GM18507 (cell line): ENCODE measurements around the gene LRRFIP2.

Source experiments
- DNase-seq: peaks from one replicate; pipeline ENCODE4 v3.0.0; 2011; ENCODE audit warnings: low read depth; ENCODE audit not compliant: insufficient read length; ENCODE audit errors: extremely low spot score
- FAIRE-seq: peaks from 2 replicates; lab custom pipeline; 2011; peaks lifted over from hg19 to GRCh38; lab: Jason Lieb, UNC

The LRRFIP2 gene

DNA sequence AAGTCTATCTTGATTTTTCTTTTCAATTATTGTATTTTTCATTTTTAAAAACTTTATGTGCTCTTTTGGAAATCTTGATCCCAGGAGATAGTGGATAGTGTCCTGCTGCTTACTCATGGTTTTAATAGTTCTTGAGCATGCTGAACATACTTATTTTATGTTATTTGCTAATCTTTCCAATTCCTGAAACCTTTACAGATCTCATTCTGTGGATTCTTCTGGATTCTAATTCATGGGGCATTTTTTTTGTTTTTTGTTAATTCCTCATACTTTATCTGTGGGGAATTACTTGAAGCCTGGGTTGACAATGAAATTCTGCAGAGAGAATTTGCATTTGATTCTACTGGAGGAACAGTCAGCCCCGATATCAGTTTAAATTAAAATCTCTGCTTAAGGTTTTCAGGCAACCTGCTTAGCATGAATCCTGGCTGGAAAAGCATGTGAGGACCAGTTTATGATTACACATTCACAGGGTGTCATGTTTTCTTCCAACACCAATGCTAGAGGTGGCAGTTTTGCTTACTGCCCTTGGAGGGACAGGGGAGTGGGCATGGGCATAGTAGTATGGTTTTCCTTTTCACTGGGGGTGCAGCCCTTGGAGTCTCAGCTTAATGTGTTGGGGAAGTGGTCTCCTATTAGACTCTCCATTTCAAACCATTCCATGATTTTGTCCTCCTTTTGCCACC lies 135.1 kb downstream of the LRRFIP2 start:
- no peak for FAIRE-seq
- DNase-seq: no peak

DNA sequence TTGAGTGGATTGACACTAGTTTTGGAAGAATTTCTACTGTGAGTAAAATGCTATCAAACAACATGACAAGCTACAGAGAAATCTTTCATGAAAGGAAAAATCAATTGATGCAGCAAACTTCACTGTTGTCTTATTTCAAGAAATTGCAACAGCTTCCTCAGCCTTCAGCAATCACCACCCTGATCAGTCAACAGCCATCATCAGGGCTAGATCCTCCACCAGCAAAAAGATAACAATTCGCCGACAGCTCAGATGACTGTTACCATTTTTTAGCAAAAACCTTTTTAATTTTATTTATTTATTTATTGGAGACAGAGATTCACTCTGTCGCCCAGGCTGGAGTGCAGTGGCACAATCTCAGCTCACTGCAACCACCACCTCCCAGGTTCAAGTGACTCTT lies 137.0 kb downstream of the LRRFIP2 start:
- DNase-seq: no peak
- FAIRE-seq: no peak

DNA sequence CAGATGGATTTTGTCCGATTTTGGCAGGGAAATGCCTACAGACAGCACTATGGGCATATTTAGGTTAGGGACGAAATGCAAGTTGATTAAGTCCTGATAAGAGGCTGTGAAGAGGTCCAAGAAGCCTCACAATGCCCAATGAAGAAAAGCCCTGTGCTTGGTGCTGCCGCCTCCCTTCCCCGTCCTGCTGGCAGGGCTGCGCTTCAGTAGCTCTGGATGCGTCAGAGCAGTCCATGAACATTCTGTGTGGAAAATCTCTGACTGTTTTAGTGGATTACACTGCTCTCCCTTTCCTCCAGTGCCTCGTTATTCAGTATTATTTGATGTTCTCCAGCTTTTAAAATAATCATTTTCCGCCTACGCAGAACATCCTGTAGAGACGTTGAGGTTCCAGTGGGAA lies 141.4 kb downstream of the LRRFIP2 start:
- no peak for DNase-seq
- FAIRE-seq: no peak

DNA sequence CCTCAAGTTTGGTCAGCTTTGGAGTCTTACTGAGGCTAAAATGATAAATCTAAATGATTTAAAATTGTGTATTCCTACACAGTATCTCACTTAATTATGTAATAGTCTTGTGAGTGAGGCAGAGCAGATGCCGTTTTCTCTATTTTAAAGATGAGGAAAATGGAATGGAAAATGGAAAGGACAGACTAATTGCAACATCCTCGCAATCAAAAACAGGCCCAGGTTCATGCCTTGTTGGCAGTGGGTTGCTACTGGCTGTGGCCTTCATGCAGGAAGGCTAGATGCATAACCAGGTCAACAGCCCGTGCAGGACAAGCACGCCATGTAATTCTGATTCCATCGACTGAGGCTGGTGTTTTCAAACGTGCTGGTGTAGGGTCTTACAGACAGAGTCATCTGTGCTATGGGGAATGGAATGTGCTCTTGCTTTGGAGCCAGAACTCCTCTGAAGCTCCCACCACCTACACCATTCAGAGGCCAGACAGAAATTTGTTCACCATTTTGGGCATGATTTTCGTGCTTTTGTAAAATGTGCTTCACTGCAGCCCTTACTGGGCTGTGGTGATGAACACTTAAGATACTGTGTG lies 143.2 kb downstream of the LRRFIP2 start:
- FAIRE-seq: no peak
- no peak for DNase-seq

DNA sequence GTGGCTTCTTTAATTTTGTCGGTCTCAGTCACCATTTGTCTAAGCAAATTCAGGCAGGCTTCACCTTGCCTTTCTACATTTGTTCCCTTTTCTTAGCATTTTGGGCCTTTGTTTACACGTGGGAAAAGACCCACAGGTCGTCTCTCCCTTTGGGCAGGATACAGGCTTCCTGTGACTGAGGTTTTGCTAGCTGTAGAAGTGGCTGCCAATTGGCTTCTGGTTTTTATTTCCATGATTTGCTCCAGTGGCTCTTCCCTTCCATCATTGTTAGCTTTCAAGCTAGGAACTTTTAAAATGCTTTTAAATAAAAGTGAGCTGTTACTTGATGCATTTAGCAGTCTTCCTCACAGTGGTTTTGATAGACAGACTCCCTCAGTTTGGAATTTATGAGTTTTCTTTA lies 143.8 kb downstream of the LRRFIP2 start:
- FAIRE-seq: no peak
- DNase-seq: no peak

DNA sequence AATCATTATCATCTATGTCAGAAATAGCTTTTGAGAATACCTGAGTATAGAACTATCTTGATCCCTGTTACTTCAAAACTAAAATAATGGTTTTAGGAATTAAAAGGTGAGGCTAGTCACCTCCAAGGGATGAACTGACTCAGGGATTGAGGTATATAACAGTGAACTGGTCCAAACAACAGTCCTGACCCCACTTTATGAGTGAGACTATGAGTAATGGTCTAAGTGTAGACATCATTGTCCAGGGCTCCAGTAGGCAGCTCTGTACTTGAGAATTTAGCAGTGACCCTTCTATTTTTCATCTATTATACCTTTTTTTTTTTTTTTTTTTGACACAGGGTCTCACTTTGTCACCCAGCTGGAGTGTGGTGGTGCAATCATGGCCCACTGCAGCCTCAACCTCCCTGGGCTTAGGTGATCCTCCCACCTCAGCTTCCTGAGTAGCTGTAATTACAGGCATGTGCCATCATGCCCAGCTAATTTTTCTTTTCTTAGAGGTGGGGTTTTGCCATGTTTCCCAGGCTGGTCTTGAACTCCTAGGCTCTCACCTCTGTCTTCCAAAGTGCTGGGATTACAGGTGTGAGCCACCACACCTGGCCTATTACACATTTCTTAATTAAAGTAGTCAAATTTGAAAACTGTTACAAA lies 144.7 kb downstream of the LRRFIP2 start:
- FAIRE-seq (no peak), DNase-seq (no peak)

DNA sequence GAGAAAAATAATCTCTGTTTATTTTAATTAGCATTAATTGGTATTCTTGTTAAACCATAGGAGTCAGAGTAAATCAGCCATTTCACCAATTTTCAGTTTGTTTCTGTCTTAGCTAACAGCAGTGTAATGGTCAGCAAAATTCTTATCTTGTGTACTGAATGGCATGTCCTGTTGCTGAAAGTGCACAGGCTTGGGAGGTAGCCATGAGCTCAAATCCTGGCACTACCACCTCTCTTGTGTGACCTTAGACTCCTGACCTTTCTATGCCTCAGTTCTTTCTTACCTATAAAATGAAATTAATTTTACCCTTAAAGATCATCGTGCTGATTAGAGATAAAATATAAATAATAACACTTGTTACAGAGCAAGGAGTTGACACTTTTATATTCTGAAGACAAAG lies 145.3 kb downstream of the LRRFIP2 start:
- FAIRE-seq (no peak), DNase-seq (no peak)

DNA sequence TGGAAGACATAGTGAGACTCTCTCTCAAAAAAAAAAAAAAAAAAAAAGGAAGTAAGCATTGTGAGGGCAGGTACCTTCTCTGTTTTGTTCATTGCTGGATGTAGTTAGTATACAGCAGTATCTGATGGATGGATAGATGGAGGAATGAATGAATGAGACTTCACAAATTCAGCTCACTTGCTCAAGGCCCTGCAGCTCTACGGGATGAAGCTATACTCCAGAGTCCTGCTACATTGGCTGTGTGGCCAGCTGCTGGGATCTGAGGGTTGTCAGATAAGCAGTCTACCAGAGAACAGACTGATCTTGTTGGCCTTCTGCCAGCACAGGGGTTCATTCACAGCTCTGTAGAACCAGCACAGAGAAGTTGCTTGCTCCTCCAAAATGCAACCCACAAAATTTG lies 146.1 kb downstream of the LRRFIP2 start:
- FAIRE-seq (no peak), DNase-seq (no peak)

DNA sequence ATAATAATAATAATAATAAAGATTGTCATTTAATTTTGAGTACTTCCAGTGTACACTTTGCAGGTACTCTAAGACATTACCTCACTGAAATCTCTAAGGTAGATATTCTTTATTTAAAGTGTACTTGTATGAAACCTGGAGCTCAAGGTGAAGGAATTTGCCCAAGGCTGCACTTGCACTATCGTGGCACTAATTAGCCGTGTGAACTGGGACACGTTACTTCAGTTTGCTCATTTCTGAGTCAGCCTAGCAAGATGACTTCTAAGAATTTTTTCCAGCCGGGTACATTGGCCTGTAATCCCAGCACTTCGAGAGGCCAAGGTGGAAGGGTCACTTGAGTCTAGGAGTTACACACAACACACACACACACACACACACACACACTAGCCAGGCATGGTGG lies 147.5 kb downstream of the LRRFIP2 start:
- no peak for DNase-seq
- no peak for FAIRE-seq

DNA sequence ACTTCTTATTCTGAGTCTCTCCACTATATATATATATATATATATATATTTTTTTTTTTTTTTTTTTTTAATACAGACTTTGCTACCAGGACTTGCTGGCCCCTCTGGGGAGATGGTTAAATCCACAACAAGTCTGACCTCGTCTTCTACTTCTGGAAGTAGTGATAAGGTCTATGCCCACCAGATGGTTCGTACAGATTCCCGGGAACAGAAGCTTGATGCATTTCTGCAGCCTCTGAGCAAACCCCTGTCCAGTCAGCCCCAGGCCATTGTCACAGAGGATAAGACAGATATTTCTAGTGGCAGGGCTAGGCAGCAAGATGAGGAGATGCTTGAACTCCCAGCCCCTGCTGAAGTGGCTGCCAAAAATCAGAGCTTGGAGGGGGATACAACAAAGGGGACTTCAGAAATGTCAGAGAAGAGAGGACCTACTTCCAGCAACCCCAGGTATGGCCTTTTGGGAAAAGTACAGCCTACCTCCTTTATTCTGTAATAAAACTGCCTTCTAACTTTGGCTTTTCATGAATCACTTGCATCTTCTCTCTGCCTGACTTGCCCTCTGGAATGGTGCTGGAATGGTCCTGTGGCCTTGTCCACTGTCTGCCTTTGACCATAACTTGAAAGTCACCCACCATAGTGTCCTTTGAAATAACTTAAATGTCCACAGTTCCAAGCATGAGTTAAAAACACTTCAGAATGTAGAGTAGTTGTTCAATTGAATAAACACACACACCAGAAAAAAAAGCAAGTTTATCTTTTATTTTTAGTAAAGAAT lies 148.6 kb downstream of the LRRFIP2 start:
- FAIRE-seq (no peak), DNase-seq (no peak)

DNA sequence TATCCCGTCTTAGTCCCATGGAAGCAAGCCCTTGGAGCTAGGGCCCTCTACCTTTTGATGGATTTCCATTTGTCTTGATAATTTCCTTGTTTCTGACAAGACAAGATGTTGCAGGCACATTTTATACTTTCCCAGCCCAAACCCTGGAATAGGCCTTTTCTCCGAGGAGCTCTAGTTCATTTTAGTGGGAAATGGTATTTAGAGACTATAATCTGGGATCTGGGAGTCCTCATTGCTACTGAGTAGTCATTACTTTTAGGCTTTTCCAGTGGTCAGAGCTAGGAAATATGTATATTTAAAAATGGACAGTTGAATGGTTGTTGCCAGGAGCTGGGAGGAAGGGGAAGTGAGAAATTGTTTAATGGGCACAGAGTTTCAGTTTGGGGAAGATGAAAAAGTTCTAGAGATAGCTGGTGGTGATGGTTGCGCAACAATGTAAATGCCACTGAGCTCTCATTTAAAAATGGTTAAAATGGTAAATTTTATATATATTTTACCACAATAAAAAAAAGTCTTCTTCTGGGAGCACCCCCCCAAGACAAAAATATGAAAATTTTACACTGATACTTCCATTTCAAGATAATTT lies 149.5 kb downstream of the LRRFIP2 start:
- DNase-seq (no peak), FAIRE-seq (peak; percentile 67)

DNA sequence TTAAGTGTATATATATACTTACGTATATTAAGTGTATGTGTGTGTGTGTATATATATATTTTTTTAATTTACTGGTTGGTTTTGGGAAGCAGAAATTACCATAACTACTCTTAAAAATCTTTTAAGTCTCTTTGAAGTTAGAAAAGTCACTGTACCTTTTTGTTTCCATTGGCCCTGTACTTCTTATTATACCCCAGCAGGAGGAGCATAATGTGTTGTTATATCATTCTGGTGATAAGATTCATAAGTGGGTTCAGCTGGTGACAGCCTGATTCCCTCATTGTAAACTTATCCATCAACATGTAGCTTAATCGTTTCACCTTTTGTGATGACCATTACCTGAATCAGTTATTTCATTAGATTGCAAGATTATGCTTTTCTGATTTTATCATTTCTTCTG lies 150.3 kb downstream of the LRRFIP2 start:
- FAIRE-seq (no peak), DNase-seq (no peak)

DNA sequence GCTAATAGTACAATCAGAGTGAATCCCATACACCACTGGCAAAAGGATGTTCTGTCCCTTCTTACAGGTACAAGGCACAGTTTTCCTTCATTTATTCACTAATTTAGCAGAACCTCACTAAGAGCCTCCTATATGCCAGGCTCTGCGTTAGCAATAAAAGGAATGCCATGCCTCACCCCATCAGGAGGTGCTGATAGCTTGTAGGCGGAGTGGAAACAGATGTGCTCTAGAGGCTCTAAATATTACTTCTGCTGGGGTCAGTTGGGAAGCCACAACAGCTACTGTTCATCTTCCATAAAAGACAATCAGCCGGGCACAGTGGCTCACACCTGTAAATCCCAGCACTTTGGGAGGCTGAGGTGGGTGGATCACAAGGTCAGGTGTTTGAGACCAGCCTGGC lies 156.7 kb downstream of the LRRFIP2 start:
- DNase-seq (no peak), FAIRE-seq (no peak)

DNA sequence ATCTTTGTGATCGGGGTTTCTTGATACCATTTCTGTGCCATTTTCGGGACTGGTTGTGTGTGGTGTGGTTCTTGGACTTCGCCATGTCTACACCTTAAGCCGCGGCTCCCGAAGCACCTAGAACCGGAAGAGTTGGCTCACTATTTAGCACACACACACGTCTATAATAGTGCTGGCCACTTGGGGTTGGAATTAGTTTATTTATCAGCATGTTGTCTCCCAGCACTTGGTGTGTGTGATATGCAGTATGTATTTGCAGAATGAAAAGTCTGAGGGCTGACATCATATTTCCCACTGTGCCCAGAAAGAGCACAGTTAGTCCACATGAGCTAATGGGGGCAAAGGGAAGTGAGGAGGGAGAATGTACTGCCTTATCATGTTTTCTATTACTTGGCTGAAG lies 157.5 kb downstream of the LRRFIP2 start:
- DNase-seq: no peak
- no peak for FAIRE-seq

DNA sequence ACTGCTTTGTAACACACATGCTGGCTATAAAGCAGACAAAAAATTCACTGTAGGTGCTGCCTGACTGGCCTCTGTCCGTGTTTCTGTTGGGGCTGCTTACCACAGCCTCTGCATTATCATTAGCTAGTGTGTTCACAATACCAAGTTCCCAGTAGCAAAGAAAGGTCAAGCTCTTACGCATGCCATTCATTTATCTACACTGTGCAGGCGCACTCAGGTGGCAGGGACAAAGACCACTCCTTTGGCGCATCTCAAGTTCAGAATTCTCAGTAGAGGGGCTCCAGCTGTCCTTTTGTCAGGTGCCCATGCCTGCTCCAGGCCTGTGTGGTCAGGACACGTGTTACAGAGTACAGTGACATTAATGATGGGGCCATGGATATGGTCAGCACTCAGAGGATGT lies 158.7 kb downstream of the LRRFIP2 start:
- FAIRE-seq (no peak), DNase-seq (no peak)

DNA sequence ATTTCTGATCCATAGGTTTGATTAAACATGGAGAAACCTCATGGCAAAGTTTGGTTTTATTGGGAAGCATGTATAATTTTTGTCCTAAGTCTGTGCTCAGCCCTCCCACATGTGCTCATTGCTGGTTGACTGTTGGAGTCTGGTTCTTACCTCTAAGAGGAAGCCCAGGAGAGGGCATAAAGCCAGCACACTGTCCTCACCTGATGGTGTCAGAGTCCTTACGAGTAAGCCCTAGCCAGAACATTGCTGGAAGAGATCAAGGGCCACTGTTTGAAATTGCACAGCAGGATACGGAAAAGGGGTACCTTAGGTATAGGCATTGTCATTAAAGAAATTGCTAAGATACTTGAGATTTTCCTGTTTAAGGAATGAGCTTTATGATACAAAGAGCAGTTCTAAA lies 159.8 kb downstream of the LRRFIP2 start:
- DNase-seq (no peak), FAIRE-seq (no peak)
